Small intestine (tissue), 7 donors: ENCODE results near the gene CTDSPL2. TPM values are rescaled to one million over a fixed set of nuclear protein-coding genes. Genes with fewer than 3 reads are reported as not detected.
"Not testable (repeated sequence)": the region's sequence is repeated elsewhere in the genome, so short reads cannot be mapped to it uniquely, and the experiment has no call there.

Source experiments
- DNase-seq, 2 donors: peaks; one replicate each; pipeline versions ENCODE4 v3.0.0 to v3.0.0-alpha.2; 2013
- FAIRE-seq: peaks from 2 replicates; lab custom pipeline; 2012; peaks lifted over from hg19 to GRCh38; lab: Jason Lieb, UNC
- H3K27ac ChIP-seq, 3 donors: one replicate each; pipeline ENCODE4 v1.5.1; 2013; ENCODE audit warnings: low read length in 2 of 3, mild to moderate bottlenecking in 2 of 3, control low read depth in 1 of 3, inconsistent platforms in 1 of 3, low read depth in 1 of 3, moderate library complexity in 1 of 3
- H3K27me3 ChIP-seq, 3 donors: one replicate each; pipeline ENCODE4 v1.6.1; 2013; ENCODE audit warnings: low read length in 3 of 3, inconsistent platforms in 1 of 3; ENCODE audit not compliant: control insufficient read depth in 3 of 3, insufficient read depth in 3 of 3
- H3K36me3 ChIP-seq, 3 donors: one replicate each; pipeline ENCODE4 v1.6.1; 2013; ENCODE audit warnings: low read length in 3 of 3, inconsistent platforms in 1 of 3, low read depth in 1 of 3, mild to moderate bottlenecking in 1 of 3, moderate library complexity in 1 of 3; ENCODE audit not compliant: control insufficient read depth in 3 of 3, insufficient read depth in 2 of 3
- H3K4me1 ChIP-seq, 3 donors: one replicate each; pipeline ENCODE4 v1.6.1; 2013; ENCODE audit warnings: low read length in 2 of 3, inconsistent platforms in 1 of 3, low read depth in 1 of 3, mild to moderate bottlenecking in 1 of 3, moderate library complexity in 1 of 3; ENCODE audit not compliant: control insufficient read depth in 3 of 3, insufficient read depth in 2 of 3
- H3K4me3 ChIP-seq, 3 donors: one replicate each; pipeline ENCODE4 v1.5.1; 2013; ENCODE audit warnings: low read length in 3 of 3, control low read depth in 1 of 3, inconsistent platforms in 1 of 3, low read depth in 1 of 3, mild to moderate bottlenecking in 1 of 3, moderate library complexity in 1 of 3
- H3K9me3 ChIP-seq, 2 donors: one replicate each; pipeline ENCODE4 v1.6.1; 2013; ENCODE audit warnings: low read depth in 1 of 2, low read length in 1 of 2; ENCODE audit not compliant: control insufficient read depth in 2 of 2, insufficient read depth in 1 of 2
- WGBS, 3 donors: extraction: QIAGEN DNeasy Blood & Tissue Kit; methylation state at CpG; one replicate each; pipeline ENCODE4 v1.1.7; 2013; 5-methylcytosine and 5-hydroxymethylcytosine counted together
- polyA plus RNA-seq, 4 donors: library from polyadenylated mRNA; stranded (reverse) in 3 of 4; unstranded in 1 of 4; fragments of 200-250 nt in 3 of 4; fragments of 120-200 nt in 1 of 4; gene quantifications; one replicate each; pipeline versions ENCODE4 v1.2.1 to v1.2.3, GENCODE V29; 2013
- donor health status: healthy with polysubstance abuse.
- donor health status: control.
- donor health status: control.
- donor health status: Bipolar disorder and iron deficiency.
- donor health status: healthy.

CTDSPL2 gene
- polyA plus RNA-seq, 4 donors: 4.5 to 36.1 (median 6.4) TPM

- FAIRE-seq: no peak
- Histone ChIP-seq H3K9me3 (no peaks in the 10 kb centered on the region), H3K4me3 (no peak overlapping the region), H3K27ac (no peak overlapping the region), H3K4me1 (no peaks in the 10 kb centered on the region), H3K36me3 (peaks cover 0 to 17% (median 7%) of the 10 kb centered on the region in 3 donors), H3K27me3 (no peaks in the 10 kb centered on the region)
- DNase-seq: no peak
- 82 to 92% (median 84%) methylated on average over 2 of the region's 2 CpGs for WGBS, 3 donors
Measured at GRCh38 chr15:44527241-44527640, 99.8 kb downstream of the CTDSPL2 start.

GRCh38 chr15:44529864-44530604 is 102.6 kb downstream of the CTDSPL2 start:
- FAIRE-seq (no peak), DNase-seq (no peak)
- no peak overlapping the region for H3K27ac ChIP-seq
- H3K36me3 ChIP-seq: peaks cover 0 to 24% (median 4%) of the 10 kb centered on the region in 3 donors
- WGBS, 3 donors: 74 to 83% (median 80%) methylated on average over 10 of the region's 10 CpGs
- no peaks in the 10 kb centered on the region for H3K9me3 ChIP-seq
- H3K4me1 ChIP-seq: peaks cover 0 to 2% (median 0%) of the 10 kb centered on the region in 3 donors
- no peaks in the 10 kb centered on the region for H3K27me3 ChIP-seq
- H3K4me3 ChIP-seq: no peak overlapping the region

- WGBS, 3 donors: 98 to 100% (median 99%) methylated on average over 3 of the region's 3 CpGs
Measured at GRCh38 chr15:44530653-44531052, 103.2 kb downstream of the CTDSPL2 start.

GRCh38 chr15:44532275-44532674 is 104.8 kb downstream of the CTDSPL2 start:
- not testable (repeated sequence) for H3K27ac ChIP-seq, H3K4me1 ChIP-seq, H3K9me3 ChIP-seq, H3K27me3 ChIP-seq, FAIRE-seq, H3K4me3 ChIP-seq, DNase-seq
- peaks cover 0 to 26% (median 0%) of the 10 kb centered on the region in 3 donors for H3K36me3 ChIP-seq
- 93 to 96% (median 94%) methylated on average over 5 of the region's 5 CpGs for WGBS, 3 donors

More at GRCh38 chr15:44530653-44531052, 103.2 kb downstream of the CTDSPL2 start:
- no peak overlapping the region for H3K4me3 ChIP-seq
- no peaks in the 10 kb centered on the region for H3K27me3 ChIP-seq
- H3K27ac ChIP-seq: no peak overlapping the region
- FAIRE-seq (no peak), DNase-seq (no peak)
- H3K9me3 ChIP-seq: no peaks in the 10 kb centered on the region
- peaks cover 0 to 6% (median 0%) of the 10 kb centered on the region in 3 donors for H3K4me1 ChIP-seq
- peaks cover 0 to 26% (median 4%) of the 10 kb centered on the region in 3 donors for H3K36me3 ChIP-seq

- FAIRE-seq (no peak), DNase-seq (no peak)
- Histone ChIP-seq H3K27me3 (no peaks in the 10 kb centered on the region), H3K27ac (no peak overlapping the region), H3K4me3 (no peak overlapping the region), H3K9me3 (no peaks in the 10 kb centered on the region), H3K4me1 (peaks cover 0 to 6% (median 0%) of the 10 kb centered on the region in 3 donors), H3K36me3 (peaks cover 0 to 26% (median 0%) of the 10 kb centered on the region in 3 donors)
- 91 to 95% (median 93%) methylated on average over 3 of the region's 3 CpGs for WGBS, 3 donors
Measured at GRCh38 chr15:44532689-44533088, 105.3 kb downstream of the CTDSPL2 start.

- FAIRE-seq (no peak), DNase-seq (no peak)
- Histone ChIP-seq H3K36me3 (peaks cover 0 to 28% (median 0%) of the 10 kb centered on the region in 3 donors), H3K4me3 (no peak overlapping the region), H3K9me3 (no peaks in the 10 kb centered on the region), H3K27ac (no peak overlapping the region), H3K4me1 (peaks cover 0 to 10% (median 0%) of the 10 kb centered on the region in 3 donors), H3K27me3 (no peaks in the 10 kb centered on the region)
- 95 to 97% (median 95%) methylated on average over 8 of the region's 8 CpGs for whole genome bisulfite sequencing, 3 donors
Measured at GRCh38 chr15:44535092-44535491, 107.7 kb downstream of the CTDSPL2 start.

GRCh38 chr15:44535523-44536301 is 108.3 kb downstream of the CTDSPL2 start:
- FAIRE-seq (no peak), DNase-seq (peak in 1 of 2 donors; percentile 37)
- WGBS, 3 donors: 54 to 58% (median 54%) methylated on average over 36 of the region's 36 CpGs
- Histone ChIP-seq H3K4me3 (peak overlapping the region; percentile 63 to 68 (median 67)), H3K27me3 (no peaks in the 10 kb centered on the region), H3K27ac (peak overlapping the region; percentile 90 to 97 (median 92)), H3K9me3 (no peaks in the 10 kb centered on the region), H3K36me3 (peaks cover 0 to 32% (median 0%) of the 10 kb centered on the region in 3 donors), H3K4me1 (peaks cover 0 to 10% (median 0%) of the 10 kb centered on the region in 3 donors)

GRCh38 chr15:44536302-44536961 is 109.0 kb downstream of the CTDSPL2 start:
- no peaks in the 10 kb centered on the region for H3K27me3 ChIP-seq
- peaks cover 0 to 10% (median 0%) of the 10 kb centered on the region in 3 donors for H3K4me1 ChIP-seq
- H3K36me3 ChIP-seq: peaks cover 0 to 34% (median 0%) of the 10 kb centered on the region in 3 donors
- H3K9me3 ChIP-seq: no peaks in the 10 kb centered on the region
- FAIRE-seq: no peak
- peak overlapping the region; percentile 90 to 97 (median 92) for H3K27ac ChIP-seq
- DNase-seq: peak; percentile 84 to 95
- peak overlapping the region; percentile 63 to 68 (median 67) for H3K4me3 ChIP-seq
- WGBS, 3 donors: 0% methylated on average over 37 to 47 of the region's 47 CpGs
